Erythroblast (primary cell): ENCODE data around the gene ANO10.
"Not testable (repeated sequence)": the region's sequence is repeated elsewhere in the genome, so short reads cannot be mapped to it uniquely, and the experiment has no call there.

ENCODE experiments used
- DNase-seq, 2 experiments: peaks; one replicate each; lab custom pipeline; 2025; lab: John Stamatoyannopoulos, UW
- GATA1 ChIP-seq: IDR thresholded peaks from 2 replicates; pipeline ENCODE4 v1.6.1; 2011; ENCODE audit warnings: low read depth, mild to moderate bottlenecking, control low read depth, low read length, moderate library complexity
- POLR2A ChIP-seq: IDR thresholded peaks from 2 replicates; pipeline ENCODE4 v1.6.1; 2011; ENCODE audit warnings: mild to moderate bottlenecking, low read length

ANO10 gene

GRCh38 chr3:43621656-43622432 is at the start of gene ANO10:
TSS of gene ANO10 (minus strand) at chr3:43622011. CDS start at chr3:43605852, 16,159 bp downstream.
- DNase-seq, result peak; percentile 99
- no peak for TF ChIP-seq GATA1
- peak; percentile 82 for TF ChIP-seq POLR2A

- peak; percentile 78 to 91 for DNase-seq
- TF ChIP-seq POLR2A (no peak), GATA1 (peak; percentile 53)
Observed at GRCh38 chr3:43670635-43671522, 49.1 kb upstream of the ANO10 start.

GRCh38 chr3:43665011-43665410 is 43.2 kb upstream of the ANO10 start:
- DNase-seq, result not testable (repeated sequence)

- DNase-seq, result not testable (repeated sequence)
Observed at GRCh38 chr3:43661376-43661775, 39.6 kb upstream of the ANO10 start.

GRCh38 chr3:43659250-43659880 is 37.6 kb upstream of the ANO10 start:
- TF ChIP-seq GATA1, result no peak
- no peak for TF ChIP-seq POLR2A
- DNase-seq, result peak; percentile 36 to 69

GRCh38 chr3:43656390-43656789 is 34.6 kb upstream of the ANO10 start:
- not testable (repeated sequence) for DNase-seq

- TF ChIP-seq POLR2A, result no peak
- no peak for TF ChIP-seq GATA1
- DNase-seq, result no peak
Observed at GRCh38 chr3:43650345-43650744, 28.5 kb upstream of the ANO10 start.

GRCh38 chr3:43649365-43649968 is 27.7 kb upstream of the ANO10 start:
- no peak for DNase-seq
- TF ChIP-seq GATA1 (no peak), POLR2A (no peak)

- no peak for DNase-seq
- no peak for TF ChIP-seq POLR2A
- TF ChIP-seq GATA1, result no peak
Observed at GRCh38 chr3:43648957-43649356, 27.1 kb upstream of the ANO10 start.

GRCh38 chr3:43647331-43648166 is 25.7 kb upstream of the ANO10 start:
- DNase-seq, result peak in 1 of 2 experiments; percentile 29
- TF ChIP-seq POLR2A (no peak), GATA1 (no peak)

GRCh38 chr3:43644443-43644842 is 22.6 kb upstream of the ANO10 start:
- TF ChIP-seq POLR2A (no peak), GATA1 (no peak)
- peak in 1 of 2 experiments; percentile 28 for DNase-seq

- DNase-seq, result peak; percentile 45 to 71
- TF ChIP-seq GATA1 (no peak), POLR2A (no peak)
Observed at GRCh38 chr3:43641306-43642114, 19.7 kb upstream of the ANO10 start.
